HCT116 (cell line): ENCODE data around the gene KRT222. TPM values are rescaled to one million over a fixed set of nuclear protein-coding genes. Genes with fewer than 3 reads are reported as not detected.

Experiments used
- ATAC-seq: fragments of 200-7000 bp; cut with Tn5 transposase; 2 replicates; pipeline ENCODE4 v1.9.1; 2020; ENCODE audit warnings: mild to moderate bottlenecking, moderate library complexity
- BruUV-seq: library from RNA; stranded (reverse); fragments of 400-500 nt; replicated peaks from 2 replicates; lab custom pipeline; 2021; lab: Mats Ljungman, UMichigan
- CTCF ChIA-PET: fragments of 300-600 bp; sonication (Branson Sonifier 250); formaldehyde crosslinking; loops from one replicate; lab custom pipeline; 2021; ENCODE audit warnings: antibody characterized with exemption; lab: Charles Lee
- POLR2A ChIA-PET: fragments of 300-600, 350-600 bp; sonication (Branson Sonifier 250); formaldehyde crosslinking; loops from one replicate; lab custom pipeline; 2021; ENCODE audit warnings: antibody characterized with exemption; lab: Charles Lee
- RAD21 ChIA-PET, 2 experiments: fragments of 300-600 bp; sonication (Branson Sonifier 250); formaldehyde crosslinking; loops; one replicate each; lab custom pipeline; 2023; ENCODE audit warnings: low total read pairs in 2 of 2; ENCODE audit not compliant: uncharacterized antibody in 2 of 2, unreplicated experiment in 2 of 2, low non-redundant PET in 1 of 2; lab: Charles Lee
- DNase-seq: peaks from one replicate; pipeline ENCODE4 v3.0.0-alpha.2; 2010; ENCODE audit warnings: low read depth, low spot score
- H2AFZ ChIP-seq: fragments of 200-600 bp; shearing (Covaris generic), sonication (generic); 2 replicates; pipeline ENCODE4 v1.6.1; 2017; ENCODE audit warnings: low read depth, mixed run types, mixed read lengths, antibody characterized with exemption, low read length; ENCODE audit not compliant: poor library complexity, severe bottlenecking
- H3K27ac ChIP-seq: 2 replicates; pipeline ENCODE4 v1.5.1; 2012; ENCODE audit warnings: low read depth, low read length
- H3K27me3 ChIP-seq: fragments of 200-600 bp; sonication (generic); 2 replicates; pipeline ENCODE4 v1.6.1; 2016; ENCODE audit warnings: mixed run types, low read length, mixed read lengths; ENCODE audit not compliant: insufficient read depth
- H3K36me3 ChIP-seq, 2 experiments: fragments of 200-500 bp in 1 of 2; fragments of 200-600 bp in 1 of 2; sonication (Bioruptor generic) in 1 of 2; sonication (generic) in 1 of 2; 2 replicates each; pipeline versions ENCODE4 v1.5.1 to v1.6.1; 2014 to 2016; ENCODE audit warnings: low read length in 2 of 2, inconsistent platforms in 1 of 2, mixed read lengths in 1 of 2, mixed run types in 1 of 2; ENCODE audit not compliant: insufficient read depth in 2 of 2, control insufficient read depth in 1 of 2
- H3K4me1 ChIP-seq, 2 experiments: fragments of 200-600 bp in 1 of 2; sonication (generic) in 1 of 2; 2 replicates each; pipeline versions ENCODE4 v1.5.1 to v1.6.1; 2012 to 2017; ENCODE audit warnings: low read length in 2 of 2, inconsistent platforms in 1 of 2, mild to moderate bottlenecking in 1 of 2, mixed read lengths in 1 of 2, mixed run types in 1 of 2, moderate library complexity in 1 of 2; ENCODE audit not compliant: insufficient read depth in 2 of 2, control insufficient read depth in 1 of 2
- H3K4me2 ChIP-seq: fragments of 200-600 bp; sonication (generic); 2 replicates; pipeline ENCODE4 v1.6.1; 2017; ENCODE audit warnings: mixed run types, low read length, mixed read lengths
- H3K4me3 ChIP-seq, 2 experiments: fragments of 200-600 bp in 1 of 2; sonication (generic) in 1 of 2; replicated peaks in 1 of 2; 2 replicates each; pipeline ENCODE4 v1.5.1; 2011 to 2016; ENCODE audit warnings: low read length in 2 of 2, control low read depth in 1 of 2, low read depth in 1 of 2, mild to moderate bottlenecking in 1 of 2, mixed read lengths in 1 of 2, mixed run types in 1 of 2
- H3K79me2 ChIP-seq: fragments of 200-600 bp; sonication (generic); 2 replicates; pipeline ENCODE4 v1.6.1; 2017; ENCODE audit warnings: mild to moderate bottlenecking, mixed run types, low read length, moderate library complexity, mixed read lengths; ENCODE audit not compliant: insufficient read depth
- H3K9ac ChIP-seq: fragments of 200-600 bp; sonication (generic); 2 replicates; pipeline ENCODE4 v1.6.1; 2016; ENCODE audit warnings: low read length, mixed read lengths
- H3K9me2 ChIP-seq: fragments of 200-600 bp; sonication (generic), shearing (Covaris generic); 2 replicates; pipeline ENCODE4 v1.6.1; 2017; ENCODE audit warnings: mixed run types, mild to moderate bottlenecking, moderate library complexity; ENCODE audit not compliant: insufficient read depth
- H3K9me3 ChIP-seq, 2 experiments: fragments of 200-500 bp in 1 of 2; fragments of 200-600 bp in 1 of 2; sonication (Bioruptor generic) in 1 of 2; sonication (generic) in 1 of 2; 2 replicates each; pipeline ENCODE4 v1.6.1; 2014 to 2017; ENCODE audit warnings: low read length in 2 of 2, mixed read lengths in 2 of 2, inconsistent platforms in 1 of 2, low read depth in 1 of 2, mild to moderate bottlenecking in 1 of 2, mixed run types in 1 of 2, moderate library complexity in 1 of 2; ENCODE audit not compliant: control insufficient read depth in 1 of 2, insufficient read depth in 1 of 2
- H4K20me1 ChIP-seq: fragments of 200-600 bp; sonication (generic), shearing (Covaris generic); 2 replicates; pipeline ENCODE4 v1.6.1; 2017; ENCODE audit warnings: mixed run types, mild to moderate bottlenecking, moderate library complexity; ENCODE audit not compliant: insufficient read depth
- EGR1 ChIP-seq: IDR thresholded peaks from 2 replicates; pipeline ENCODE4 v1.6.1; 2012; ENCODE audit warnings: low read depth
- ELF1 ChIP-seq: IDR thresholded peaks from 2 replicates; pipeline ENCODE4 v1.6.1; 2012; ENCODE audit warnings: low read depth, borderline replicate concordance
- POLR2AphosphoS5 ChIP-seq: IDR thresholded peaks from 2 replicates; pipeline ENCODE4 v1.6.1; 2011; ENCODE audit warnings: mild to moderate bottlenecking, low read depth, low read length, moderate library complexity
- SP1 ChIP-seq: IDR thresholded peaks from 2 replicates; pipeline ENCODE4 v1.6.1; 2012; ENCODE audit warnings: low read depth
- SRF ChIP-seq: IDR thresholded peaks from 2 replicates; pipeline ENCODE4 v1.6.1; 2012; ENCODE audit warnings: low read depth
- TCF7L2 ChIP-seq: IDR thresholded peaks from 2 replicates; pipeline ENCODE4 v1.7.0; 2011; ENCODE audit warnings: borderline replicate concordance, inconsistent platforms; ENCODE audit not compliant: insufficient read depth, insufficient read length; ENCODE audit errors: extremely low read depth
- ZNF274 ChIP-seq: fragments of 200-500 bp; sonication (Bioruptor generic); IDR thresholded peaks from 2 replicates; pipeline ENCODE4 v1.6.1; 2014; ENCODE audit warnings: mild to moderate bottlenecking, low read depth, low read length, inconsistent platforms
- intact Hi-C: fragments of 100-400 bp; cut with micrococcal nuclease; formaldehyde crosslinking; loops from 2 replicates; pipeline ENCODE4 v1.10.0; 2022
- total RNA-seq: library from RNA; stranded (reverse); gene quantifications from one replicate; pipeline ENCODE4 v1.2.1, GENCODE V29; 2021; ENCODE audit not compliant: unreplicated experiment
- TF ChIP-seq, protein P1 (sequence below): IDR thresholded peaks from 2 replicates; pipeline ENCODE4 v1.6.1; 2012
- TF ChIP-seq, protein P2 (sequence below): IDR thresholded peaks from 2 replicates; pipeline ENCODE4 v1.6.1; 2012

KRT222 gene
- total RNA-seq, 1 experiment from 2014 or later: 5.0 TPM

DNA sequence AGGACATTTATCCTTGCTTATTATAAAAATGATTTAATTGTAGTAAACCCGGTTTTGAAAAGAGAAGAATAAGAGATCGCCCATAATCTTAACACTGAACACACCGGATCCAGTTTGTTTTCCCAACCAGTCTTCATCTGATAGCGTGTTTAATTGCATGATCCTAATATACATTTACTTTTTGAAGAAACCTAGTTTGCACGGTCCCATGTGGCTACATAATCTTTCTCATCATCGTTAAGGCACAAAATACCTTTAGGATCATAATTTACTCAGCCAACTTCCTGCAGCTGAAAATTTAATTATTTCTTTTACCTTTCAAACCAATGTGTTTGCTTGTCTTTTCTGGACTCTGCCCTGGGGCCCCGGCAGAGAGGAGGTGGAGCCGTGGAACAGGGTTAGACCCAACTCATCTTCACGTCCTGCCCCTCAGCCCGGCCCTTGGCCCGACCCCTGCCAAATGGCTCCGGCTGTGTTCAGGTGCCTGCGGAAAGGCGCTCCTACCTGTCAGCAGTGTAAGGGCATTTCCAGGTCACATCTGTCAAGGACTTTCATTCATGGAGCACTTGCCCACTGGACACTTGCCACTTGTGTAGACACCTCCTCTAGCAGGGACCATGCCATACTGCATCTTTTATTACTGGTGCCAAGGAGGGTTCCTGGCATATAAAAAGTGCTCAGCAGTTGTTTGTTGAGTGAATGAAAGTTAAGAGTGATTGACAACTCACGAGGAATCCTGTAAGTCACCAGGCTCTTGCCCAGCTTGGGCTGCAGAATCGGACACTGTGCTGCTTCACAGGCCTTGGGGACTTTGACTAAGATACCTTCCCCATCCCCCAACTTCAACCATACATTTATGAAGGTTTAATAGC is 46.0 kb downstream of the KRT222 start:
- Histone ChIP-seq H2AFZ (no peak overlapping the region), H3K36me3 (0 out of 4 replicates have a peak, but pooled peaks cover 0 to 4% of the 10 kb centered on the region in 2 experiments), H3K27ac (no peak overlapping the region), H3K9me3 (no peaks in the 10 kb centered on the region), H3K4me3 (no peak overlapping the region), H3K79me2 (no peaks in the 10 kb centered on the region), H4K20me1 (no peaks in the 10 kb centered on the region), H3K27me3 (no peaks in the 10 kb centered on the region), H3K4me2 (no peak overlapping the region), H3K9me2 (no peaks in the 10 kb centered on the region), H3K9ac (no peak overlapping the region), H3K4me1 (peaks cover 2 to 17% of the 10 kb centered on the region in 2 experiments; a peak in 3 of 4 replicates)
- no peak for ATAC-seq
- intact Hi-C loops: loop anchor here (5.0 to 10.0 kb wide), 2 partner anchors 262 to 926 kb away; no protein-coding TSS in a partner anchor
- TF ChIP-seq SP1 (no peak), EGR1 (no peak), ZNF274 (no peak), POLR2AphosphoS5 (no peak), SRF (no peak), ELF1 (no peak), TCF7L2 (no peak)
- TF ChIP-seq, protein P1, sequence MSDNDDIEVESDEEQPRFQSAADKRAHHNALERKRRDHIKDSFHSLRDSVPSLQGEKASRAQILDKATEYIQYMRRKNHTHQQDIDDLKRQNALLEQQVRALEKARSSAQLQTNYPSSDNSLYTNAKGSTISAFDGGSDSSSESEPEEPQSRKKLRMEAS: no peak
- TF ChIP-seq, protein P2, sequence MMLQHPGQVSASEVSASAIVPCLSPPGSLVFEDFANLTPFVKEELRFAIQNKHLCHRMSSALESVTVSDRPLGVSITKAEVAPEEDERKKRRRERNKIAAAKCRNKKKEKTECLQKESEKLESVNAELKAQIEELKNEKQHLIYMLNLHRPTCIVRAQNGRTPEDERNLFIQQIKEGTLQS: no peak
- no peak for DNase-seq
- RAD21 ChIA-PET: interaction anchor here in 1 of 2 experiments (1.0 kb wide), 1 partner anchor 208 kb away, joined by 3 read pairs; no protein-coding TSS in a partner anchor
- POLR2A ChIA-PET: no interaction called here
- no TSS peak for BruUV-seq
- CTCF ChIA-PET: interaction anchor here (1.0 to 3.2 kb wide), 16 partner anchors 8 to 1047 kb away, joined by 3 to 29 read pairs (median 4); partner anchors contain the start of gene KRT222
